ENCODE results near the gene CHRNA1.

CHRNA1 gene

GRCh38 chr2:174764280-174765255 is at the start of gene CHRNA1:
CHRNA1 (minus strand) TSS chr2:174764472; CDS start chr2:174764394, 78 bp downstream.
- TF ChIP-seq CTCF (conservative IDR thresholded peaks at IDR 0.05) = no peak
- no peak within 1 kb of the TSS; the same call in 1 of the 2 replicates for H3K27ac ChIP-seq

- H3K27ac ChIP-seq = no peak overlapping the region
- no peak for TF ChIP-seq CTCF (conservative IDR thresholded peaks at IDR 0.05)
Observed at GRCh38 chr2:174812037-174812436, 47.8 kb upstream of the CHRNA1 start.

GRCh38 chr2:174807931-174808330 is 43.7 kb upstream of the CHRNA1 start:
- TF ChIP-seq CTCF (conservative IDR thresholded peaks at IDR 0.05) = no peak

GRCh38 chr2:174805803-174806202 is 41.5 kb upstream of the CHRNA1 start:
- TF ChIP-seq CTCF (conservative IDR thresholded peaks at IDR 0.05) = no peak
- H3K27ac ChIP-seq = peak overlapping the region; percentile 37

More at GRCh38 chr2:174807931-174808330, 43.7 kb upstream of the CHRNA1 start:
- H3K27ac ChIP-seq = no peak overlapping the region

GRCh38 chr2:174802459-174802858 is 38.2 kb upstream of the CHRNA1 start:
- no peak overlapping the region for H3K27ac ChIP-seq

GRCh38 chr2:174800436-174801205 is 36.3 kb upstream of the CHRNA1 start:
- peak overlapping the region; percentile 8; the same call in 1 of the 2 replicates for H3K27ac ChIP-seq
- TF ChIP-seq CTCF (conservative IDR thresholded peaks at IDR 0.05) = no peak

More at GRCh38 chr2:174802459-174802858, 38.2 kb upstream of the CHRNA1 start:
- no peak for TF ChIP-seq CTCF (conservative IDR thresholded peaks at IDR 0.05)

GRCh38 chr2:174798801-174799200 is 34.5 kb upstream of the CHRNA1 start:
- no peak overlapping the region for H3K27ac ChIP-seq
- no peak for TF ChIP-seq CTCF (conservative IDR thresholded peaks at IDR 0.05)

All from VCaP (cell line).